HEK293 (cell line): ENCODE data around the gene MAP3K13.

Source experiments
- CTCF ChIA-PET: fragments of 350-600 bp; formaldehyde crosslinking; extraction: SDS; loops from one replicate; lab custom pipeline; 2021; ENCODE audit warnings: antibody characterized with exemption; lab: Yijun Ruan, JAX
- POLR2A ChIA-PET: fragments of 300-600 bp; formaldehyde crosslinking; extraction: SDS; loops from one replicate; lab custom pipeline; 2020; ENCODE audit warnings: antibody characterized with exemption, inconsistent platforms; lab: Yijun Ruan, JAX
- H3K27ac ChIP-seq: fragments of 200-500 bp; sonication (Bioruptor generic); 2 replicates; pipeline ENCODE4 v1.5.1; 2014; ENCODE audit warnings: low read depth, low read length, control low read depth, inconsistent platforms; ENCODE audit errors: extremely low read depth
- H3K36me3 ChIP-seq, 2 experiments: fragments of 200-500 bp in 1 of 2; sonication (Bioruptor generic) in 1 of 2; 1 replicate in 1 of 2; 2 replicates in 1 of 2; pipeline ENCODE4 v1.5.1; 2014 to 2017; ENCODE audit warnings: inconsistent platforms in 2 of 2, low read length in 2 of 2; ENCODE audit not compliant: control insufficient read depth in 2 of 2, insufficient read depth in 1 of 2
- H3K4me1 ChIP-seq: fragments of 200-500 bp; sonication (Bioruptor generic); 2 replicates; pipeline ENCODE4 v1.5.1; 2014; ENCODE audit warnings: mild to moderate bottlenecking, low read length, inconsistent platforms; ENCODE audit not compliant: control insufficient read depth, insufficient read depth
- H3K4me3 ChIP-seq: 2 replicates; pipeline ENCODE4 v1.5.1; 2011; ENCODE audit warnings: low read depth, mild to moderate bottlenecking, control low read depth, low read length, moderate library complexity
- H3K9me3 ChIP-seq: fragments of 200-500 bp; sonication (Bioruptor generic); 2 replicates; pipeline ENCODE4 v1.5.1; 2014; ENCODE audit warnings: low read depth, low read length, inconsistent platforms; ENCODE audit not compliant: control insufficient read depth, insufficient read depth
- BCL11B ChIP-seq: fragments of 450-650 bp; formaldehyde crosslinking; IDR thresholded peaks from 2 replicates; pipeline ENCODE4 v1.5.1; 2016; ENCODE audit warnings: low read depth, missing biosample characterization, missing genetic modification characterization
- KLF16 ChIP-seq: fragments of 450-650 bp; formaldehyde crosslinking; IDR thresholded peaks from 2 replicates; pipeline ENCODE4 v1.5.1; 2017; ENCODE audit warnings: missing biosample characterization, missing genetic modification characterization
- SCRT1 ChIP-seq: fragments of 450-650 bp; formaldehyde crosslinking; IDR thresholded peaks from 2 replicates; pipeline ENCODE4 v1.5.1; 2016; ENCODE audit warnings: missing biosample characterization, missing genetic modification characterization, borderline replicate concordance
- ZBTB48 ChIP-seq: fragments of 450-650 bp; formaldehyde crosslinking; IDR thresholded peaks from 2 replicates; pipeline ENCODE4 v1.5.1; 2016; ENCODE audit warnings: missing biosample characterization, missing genetic modification characterization
- ZBTB7A ChIP-seq: fragments of 450-650 bp; formaldehyde crosslinking; IDR thresholded peaks from 2 replicates; pipeline ENCODE4 v1.5.1; 2016; ENCODE audit warnings: low read depth, missing biosample characterization, missing genetic modification characterization
- ZEB2 ChIP-seq: fragments of 450-650 bp; formaldehyde crosslinking; IDR thresholded peaks from 2 replicates; pipeline ENCODE4 v1.5.1; 2016; ENCODE audit warnings: missing biosample characterization, missing genetic modification characterization
- ZNF157 ChIP-seq: fragments of 450-650 bp; formaldehyde crosslinking; IDR thresholded peaks from 2 replicates; pipeline ENCODE4 v1.5.1; 2016; ENCODE audit warnings: missing biosample characterization, missing genetic modification characterization
- ZNF16 ChIP-seq: fragments of 450-650 bp; formaldehyde crosslinking; IDR thresholded peaks from 2 replicates; pipeline ENCODE4 v1.5.1; 2016; ENCODE audit warnings: low read depth, missing biosample characterization, missing genetic modification characterization
- ZNF169 ChIP-seq: fragments of 450-650 bp; formaldehyde crosslinking; IDR thresholded peaks from 2 replicates; pipeline ENCODE4 v1.5.1; 2016; ENCODE audit warnings: missing biosample characterization, missing genetic modification characterization
- ZNF24 ChIP-seq: fragments of 450-650 bp; formaldehyde crosslinking; IDR thresholded peaks from 2 replicates; pipeline ENCODE4 v1.5.1; 2016; ENCODE audit warnings: missing biosample characterization, missing genetic modification characterization
- ZNF274 ChIP-seq, 2 experiments: fragments of 200-500 bp in 1 of 2; fragments of 450-650 bp in 1 of 2; sonication (Bioruptor generic) in 1 of 2; formaldehyde crosslinking in 1 of 2; IDR thresholded peaks; 2 replicates each; pipeline versions ENCODE4 v1.5.1 to v1.6.1; 2014 to 2016; ENCODE audit warnings: borderline replicate concordance in 1 of 2, inconsistent platforms in 1 of 2, low read length in 1 of 2, missing biosample characterization in 1 of 2, missing genetic modification characterization in 1 of 2
- ZNF433 ChIP-seq: fragments of 450-650 bp; formaldehyde crosslinking; IDR thresholded peaks from 2 replicates; pipeline ENCODE4 v1.5.1; 2016; ENCODE audit warnings: missing biosample characterization, missing genetic modification characterization, low read depth
- ZNF473 ChIP-seq: fragments of 450-650 bp; formaldehyde crosslinking; IDR thresholded peaks from 2 replicates; pipeline ENCODE4 v1.5.1; 2017; ENCODE audit warnings: missing biosample characterization, missing genetic modification characterization
- ZNF530 ChIP-seq: fragments of 450-650 bp; formaldehyde crosslinking; IDR thresholded peaks from 2 replicates; pipeline ENCODE4 v1.5.1; 2016; ENCODE audit warnings: low read depth, missing biosample characterization, missing genetic modification characterization
- ZNF555 ChIP-seq: fragments of 450-650 bp; formaldehyde crosslinking; conservative IDR thresholded peaks from 2 replicates; pipeline ENCODE4 v1.5.1; 2017; ENCODE audit warnings: missing biosample characterization, mild to moderate bottlenecking, missing genetic modification characterization, inconsistent platforms
- ZNF596 ChIP-seq: fragments of 450-650 bp; IDR thresholded peaks from 2 replicates; pipeline ENCODE4 v1.5.0; 2018; ENCODE audit warnings: missing biosample characterization, mild to moderate bottlenecking, missing genetic modification characterization, moderate library complexity
- ZNF621 ChIP-seq: fragments of 450-650 bp; formaldehyde crosslinking; IDR thresholded peaks from 2 replicates; pipeline ENCODE4 v1.5.1; 2017; ENCODE audit warnings: missing biosample characterization, missing genetic modification characterization
- ZNF658 ChIP-seq: fragments of 450-650 bp; formaldehyde crosslinking; IDR thresholded peaks from 2 replicates; pipeline ENCODE4; 2016; ENCODE audit warnings: missing biosample characterization, missing genetic modification characterization
- ZNF664 ChIP-seq: fragments of 450-650 bp; formaldehyde crosslinking; IDR thresholded peaks from 2 replicates; pipeline ENCODE4 v1.5.1; 2016; ENCODE audit warnings: missing biosample characterization, missing genetic modification characterization
- ZNF768 ChIP-seq: fragments of 450-650 bp; formaldehyde crosslinking; IDR thresholded peaks from 2 replicates; pipeline ENCODE4 v1.5.1; 2018; ENCODE audit warnings: missing biosample characterization, mild to moderate bottlenecking, missing genetic modification characterization
- ZSCAN16 ChIP-seq: fragments of 450-650 bp; formaldehyde crosslinking; IDR thresholded peaks from 2 replicates; pipeline ENCODE4 v1.5.1; 2016; ENCODE audit warnings: missing biosample characterization, missing genetic modification characterization
- TF ChIP-seq, protein P1 (sequence below): fragments of 450-650 bp; formaldehyde crosslinking; IDR thresholded peaks from 2 replicates; pipeline ENCODE4 v1.5.1; 2016; ENCODE audit warnings: missing biosample characterization, missing genetic modification characterization, borderline replicate concordance
- TF ChIP-seq, protein P2 (sequence below): fragments of 450-650 bp; formaldehyde crosslinking; IDR thresholded peaks from 2 replicates; pipeline ENCODE4 v1.5.1; 2016; ENCODE audit warnings: missing biosample characterization, missing genetic modification characterization
- TF ChIP-seq, protein P3 (sequence below): fragments of 450-650 bp; formaldehyde crosslinking; IDR thresholded peaks from 2 replicates; pipeline ENCODE4 v1.5.1; 2016; ENCODE audit warnings: missing biosample characterization, missing genetic modification characterization
- TF ChIP-seq, protein P4 (sequence below): fragments of 450-650 bp; formaldehyde crosslinking; IDR thresholded peaks from 2 replicates; pipeline ENCODE4 v1.5.1; 2016; ENCODE audit warnings: missing biosample characterization, missing genetic modification characterization, borderline replicate concordance
- TF ChIP-seq, protein P5 (sequence below): fragments of 450-650 bp; formaldehyde crosslinking; IDR thresholded peaks from 2 replicates; pipeline ENCODE4 v1.5.1; 2016; ENCODE audit warnings: missing biosample characterization, missing genetic modification characterization

MAP3K13 gene

DNA sequence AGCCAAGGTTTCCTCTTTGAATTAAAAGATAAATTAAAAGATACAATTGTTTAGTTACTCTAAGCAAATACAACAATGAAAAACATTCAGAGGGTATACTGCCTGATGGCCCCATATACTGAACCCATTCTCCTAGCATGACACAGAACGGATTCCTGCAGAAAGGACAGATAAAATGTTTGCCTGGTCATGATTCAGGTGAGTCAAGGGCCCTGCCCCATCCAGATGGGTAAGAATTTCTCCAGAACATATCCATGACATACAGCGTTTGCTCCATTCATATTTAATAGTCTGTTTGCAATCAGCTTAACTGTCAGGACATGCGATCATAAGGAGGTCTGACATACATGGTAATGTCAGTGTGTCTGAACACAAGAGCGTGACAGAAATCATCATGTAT lies 127.3 kb downstream of the MAP3K13 start:
- Histone ChIP-seq H3K36me3 (peaks cover 5 to 86% of the 10 kb centered on the region in 2 experiments; a peak in 2 of 3 replicates), H3K27ac (no peak overlapping the region), H3K4me3 (no peak overlapping the region), H3K4me1 (no peaks in the 10 kb centered on the region), H3K9me3 (no peaks in the 10 kb centered on the region)
- POLR2A ChIA-PET: no interaction called here
- no peak for TF ChIP-seq ZNF621
- TF ChIP-seq ZNF169 (tag by site-specific recombination): no peak
- no peak for TF ChIP-seq ZNF16 (tag by site-specific recombination)
- TF ChIP-seq, protein P1, sequence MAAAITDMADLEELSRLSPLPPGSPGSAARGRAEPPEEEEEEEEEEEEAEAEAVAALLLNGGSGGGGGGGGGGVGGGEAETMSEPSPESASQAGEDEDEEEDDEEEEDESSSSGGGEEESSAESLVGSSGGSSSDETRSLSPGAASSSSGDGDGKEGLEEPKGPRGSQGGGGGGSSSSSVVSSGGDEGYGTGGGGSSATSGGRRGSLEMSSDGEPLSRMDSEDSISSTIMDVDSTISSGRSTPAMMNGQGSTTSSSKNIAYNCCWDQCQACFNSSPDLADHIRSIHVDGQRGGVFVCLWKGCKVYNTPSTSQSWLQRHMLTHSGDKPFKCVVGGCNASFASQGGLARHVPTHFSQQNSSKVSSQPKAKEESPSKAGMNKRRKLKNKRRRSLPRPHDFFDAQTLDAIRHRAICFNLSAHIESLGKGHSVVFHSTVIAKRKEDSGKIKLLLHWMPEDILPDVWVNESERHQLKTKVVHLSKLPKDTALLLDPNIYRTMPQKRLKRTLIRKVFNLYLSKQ (tag by site-specific recombination): no peak
- no peak for TF ChIP-seq ZNF596 (tag by site-specific recombination)
- TF ChIP-seq ZBTB48 (tag by site-specific recombination): no peak
- TF ChIP-seq, protein P2, sequence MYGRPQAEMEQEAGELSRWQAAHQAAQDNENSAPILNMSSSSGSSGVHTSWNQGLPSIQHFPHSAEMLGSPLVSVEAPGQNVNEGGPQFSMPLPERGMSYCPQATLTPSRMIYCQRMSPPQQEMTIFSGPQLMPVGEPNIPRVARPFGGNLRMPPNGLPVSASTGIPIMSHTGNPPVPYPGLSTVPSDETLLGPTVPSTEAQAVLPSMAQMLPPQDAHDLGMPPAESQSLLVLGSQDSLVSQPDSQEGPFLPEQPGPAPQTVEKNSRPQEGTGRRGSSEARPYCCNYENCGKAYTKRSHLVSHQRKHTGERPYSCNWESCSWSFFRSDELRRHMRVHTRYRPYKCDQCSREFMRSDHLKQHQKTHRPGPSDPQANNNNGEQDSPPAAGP (tag by site-specific recombination): no peak
- no peak for TF ChIP-seq KLF16
- TF ChIP-seq ZNF530: no peak
- CTCF ChIA-PET: no interaction called here

DNA sequence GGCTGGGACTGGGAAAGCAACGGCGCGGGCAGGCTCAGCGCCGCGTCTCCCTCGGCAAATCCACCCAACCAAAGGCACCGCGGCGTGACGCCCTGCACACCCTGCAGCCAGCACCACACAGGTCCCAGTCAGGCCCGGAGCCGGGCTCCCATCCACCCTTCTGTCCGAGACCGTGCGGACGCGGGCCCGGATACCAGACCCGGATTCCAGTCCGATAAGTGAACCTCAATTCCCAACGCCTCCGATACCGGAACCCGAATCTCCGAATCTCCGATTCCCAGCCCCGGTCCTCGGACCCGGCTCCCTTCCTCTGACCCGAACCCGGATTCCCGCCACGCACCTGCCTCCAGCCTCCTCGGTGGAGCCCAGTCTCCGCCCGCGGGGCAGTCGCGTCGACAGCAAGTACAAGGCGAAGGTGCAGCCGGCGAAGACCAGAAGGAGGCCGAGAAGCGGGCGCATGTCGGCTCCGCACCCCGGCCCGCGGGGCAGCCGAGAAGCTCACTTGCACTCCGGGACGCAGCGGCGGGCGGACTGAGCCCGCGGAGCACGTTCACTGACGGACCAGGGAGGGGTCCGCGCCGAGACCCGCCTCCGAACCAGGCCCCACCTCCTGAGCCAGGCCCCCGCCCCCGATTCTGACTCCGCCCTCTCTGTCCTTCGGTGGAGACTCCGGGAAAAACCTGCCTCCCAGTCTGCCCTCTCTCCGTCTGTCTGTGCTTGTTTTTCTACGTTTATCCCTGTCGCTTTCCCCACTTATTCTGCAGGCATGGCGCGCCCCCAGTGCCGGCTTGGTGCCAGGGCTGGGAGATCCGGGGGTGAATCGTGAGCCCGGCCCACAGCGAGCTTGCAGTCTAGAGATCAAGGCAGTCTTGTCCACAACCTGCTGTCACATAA lies 135.8 kb downstream of the MAP3K13 start, which contains the start of gene TMEM41A:
TMEM41A (minus strand) TSS at position 533 of the 894 bp plus-strand sequence; CDS start at position 459, 74 bp downstream.
- CTCF ChIA-PET: interaction anchor here (0.6 to 0.8 kb wide), 2 partner anchors 34 to 57 kb away, joined by 3 to 4 read pairs; no protein-coding TSS in a partner anchor
- H3K4me1 ChIP-seq: no peaks in the 10 kb centered on the region
- no peaks in the 10 kb centered on the region for H3K9me3 ChIP-seq
- TF ChIP-seq ZNF473 (tag by site-specific recombination): no peak
- TF ChIP-seq ZBTB7A (tag by site-specific recombination): 0 out of 2 replicates have a peak, but pooled peaks have one; percentile 42
- no peak for TF ChIP-seq ZNF658
- TF ChIP-seq ZNF16 (tag by site-specific recombination): no peak
- no peak for TF ChIP-seq ZNF157 (tag by site-specific recombination)
- TF ChIP-seq ZNF555 (tag by site-specific recombination): no peak
- TF ChIP-seq SCRT1 (tag by site-specific recombination): no peak
- TF ChIP-seq ZSCAN16 (tag by site-specific recombination): no peak
- peak; percentile 12; the same call in 1 of the 2 replicates for TF ChIP-seq BCL11B (tag by site-specific recombination)
- no peak for TF ChIP-seq ZNF274 (IDR thresholded peaks at IDR 0.05; ENCODE audit: low read length)
- no peak for TF ChIP-seq ZNF274 (tag by site-specific recombination; IDR thresholded peaks at IDR 0.05; ENCODE audit: borderline replicate concordance)
- no peak; the same call in 1 of the 2 replicates for TF ChIP-seq ZNF768 (tag by site-specific recombination)
- peak; percentile 84 for TF ChIP-seq ZEB2 (tag by site-specific recombination)
- TF ChIP-seq, protein P3, sequence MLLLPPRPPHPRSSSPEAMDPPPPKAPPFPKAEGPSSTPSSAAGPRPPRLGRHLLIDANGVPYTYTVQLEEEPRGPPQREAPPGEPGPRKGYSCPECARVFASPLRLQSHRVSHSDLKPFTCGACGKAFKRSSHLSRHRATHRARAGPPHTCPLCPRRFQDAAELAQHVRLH: peak; percentile 73; the same call in 1 of the 2 replicates
- TF ChIP-seq ZNF433 (tag by site-specific recombination): no peak
- TF ChIP-seq, protein P4, sequence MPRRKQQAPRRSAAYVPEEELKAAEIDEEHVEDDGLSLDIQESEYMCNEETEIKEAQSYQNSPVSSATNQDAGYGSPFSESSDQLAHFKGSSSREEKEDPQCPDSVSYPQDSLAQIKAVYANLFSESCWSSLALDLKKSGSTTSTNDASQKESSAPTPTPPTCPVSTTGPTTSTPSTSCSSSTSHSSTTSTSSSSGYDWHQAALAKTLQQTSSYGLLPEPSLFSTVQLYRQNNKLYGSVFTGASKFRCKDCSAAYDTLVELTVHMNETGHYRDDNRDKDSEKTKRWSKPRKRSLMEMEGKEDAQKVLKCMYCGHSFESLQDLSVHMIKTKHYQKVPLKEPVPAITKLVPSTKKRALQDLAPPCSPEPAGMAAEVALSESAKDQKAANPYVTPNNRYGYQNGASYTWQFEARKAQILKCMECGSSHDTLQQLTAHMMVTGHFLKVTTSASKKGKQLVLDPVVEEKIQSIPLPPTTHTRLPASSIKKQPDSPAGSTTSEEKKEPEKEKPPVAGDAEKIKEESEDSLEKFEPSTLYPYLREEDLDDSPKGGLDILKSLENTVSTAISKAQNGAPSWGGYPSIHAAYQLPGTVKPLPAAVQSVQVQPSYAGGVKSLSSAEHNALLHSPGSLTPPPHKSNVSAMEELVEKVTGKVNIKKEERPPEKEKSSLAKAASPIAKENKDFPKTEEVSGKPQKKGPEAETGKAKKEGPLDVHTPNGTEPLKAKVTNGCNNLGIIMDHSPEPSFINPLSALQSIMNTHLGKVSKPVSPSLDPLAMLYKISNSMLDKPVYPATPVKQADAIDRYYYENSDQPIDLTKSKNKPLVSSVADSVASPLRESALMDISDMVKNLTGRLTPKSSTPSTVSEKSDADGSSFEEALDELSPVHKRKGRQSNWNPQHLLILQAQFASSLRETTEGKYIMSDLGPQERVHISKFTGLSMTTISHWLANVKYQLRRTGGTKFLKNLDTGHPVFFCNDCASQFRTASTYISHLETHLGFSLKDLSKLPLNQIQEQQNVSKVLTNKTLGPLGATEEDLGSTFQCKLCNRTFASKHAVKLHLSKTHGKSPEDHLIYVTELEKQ (tag by site-specific recombination): no peak
- peak; percentile 18; the same call in 1 of the 2 replicates for TF ChIP-seq ZNF664 (tag by site-specific recombination)
- peak; percentile 87 for TF ChIP-seq ZNF24 (tag by site-specific recombination)
- TF ChIP-seq, protein P5, sequence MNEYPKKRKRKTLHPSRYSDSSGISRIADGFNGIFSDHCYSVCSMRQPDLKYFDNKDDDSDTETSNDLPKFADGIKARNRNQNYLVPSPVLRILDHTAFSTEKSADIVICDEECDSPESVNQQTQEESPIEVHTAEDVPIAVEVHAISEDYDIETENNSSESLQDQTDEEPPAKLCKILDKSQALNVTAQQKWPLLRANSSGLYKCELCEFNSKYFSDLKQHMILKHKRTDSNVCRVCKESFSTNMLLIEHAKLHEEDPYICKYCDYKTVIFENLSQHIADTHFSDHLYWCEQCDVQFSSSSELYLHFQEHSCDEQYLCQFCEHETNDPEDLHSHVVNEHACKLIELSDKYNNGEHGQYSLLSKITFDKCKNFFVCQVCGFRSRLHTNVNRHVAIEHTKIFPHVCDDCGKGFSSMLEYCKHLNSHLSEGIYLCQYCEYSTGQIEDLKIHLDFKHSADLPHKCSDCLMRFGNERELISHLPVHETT (tag by site-specific recombination): peak; percentile 75; the same call in 1 of the 2 replicates

More for the DNA sequence above, 135.8 kb downstream of the MAP3K13 start, which contains the start of gene TMEM41A:
- peaks cover 9 to 34% of the 10 kb centered on the region in 2 experiments for H3K36me3 ChIP-seq
- H3K27ac ChIP-seq: peak within 1 kb of the TSS; percentile 58; the same call in 1 of the 2 replicates
- POLR2A ChIA-PET: interaction anchor here (0.6 to 1.3 kb wide), 7 partner anchors 12 to 87 kb away, joined by 3 to 8 read pairs (median 5); partner anchors contain the start of genes LIPH and SENP2
- peak within 1 kb of the TSS; percentile 91 for H3K4me3 ChIP-seq
